GM13976 (cell line): ENCODE measurements around the gene TNS2.

Source experiments
- DNase-seq: peaks from one replicate; pipeline ENCODE4 v3.0.0; 2012; ENCODE audit warnings: low spot score
- CTCF ChIP-seq: IDR thresholded peaks from 2 replicates; pipeline ENCODE4 v1.5.1; 2012; ENCODE audit warnings: borderline replicate concordance, mild to moderate bottlenecking; ENCODE audit not compliant: insufficient read depth; ENCODE audit errors: extremely low read depth, missing control alignments, control extremely low read depth
- in situ Hi-C: fragments of 300-500 bp; cut with MboI; formaldehyde crosslinking; loops from one replicate; pipeline ENCODE4 v1.12.0; 2022; ENCODE audit warnings: low sequenced_read_pairs, mixed read lengths, inconsistent platforms; ENCODE audit not compliant: unreplicated experiment

TNS2 gene

GRCh38 chr12:53097564-53098353, 47.9 kb downstream of the TNS2 start, which contains the start of gene IGFBP6:
Gene IGFBP6, plus strand, starts transcription at chr12:53097667. Its CDS starts 51 bp downstream, at chr12:53097718.
- in situ Hi-C loops = no loop called here
- no peak for TF ChIP-seq CTCF
- DNase-seq = peak; percentile 70

- in situ Hi-C loops = no loop called here
- no peak for TF ChIP-seq CTCF
- peak; percentile 30 for DNase-seq
These were observed 48.6 kb downstream of the TNS2 start for GRCh38 chr12:53098354-53098981.

- TF ChIP-seq CTCF = peak; percentile 83
- in situ Hi-C loops = no loop called here
- peak; percentile 89 for DNase-seq
These were observed 49.4 kb downstream of the TNS2 start for GRCh38 chr12:53099071-53099882.

GRCh38 chr12:53100466-53101151, 50.7 kb downstream of the TNS2 start:
- in situ Hi-C loops = no loop called here
- no peak for TF ChIP-seq CTCF
- DNase-seq = no peak

GRCh38 chr12:53101266-53101665, 51.4 kb downstream of the TNS2 start:
- DNase-seq = no peak
- in situ Hi-C loops = no loop called here
- no peak for TF ChIP-seq CTCF
